NCI-H82 treated with DMSO at 0.1 percent for 48 hours (cell line): ENCODE measurements around the gene GDPD1.

Source experiments
- DNase-seq: peaks from one replicate; lab custom pipeline; 2025; ENCODE audit not compliant: unreplicated experiment; lab: John Stamatoyannopoulos, UW

The GDPD1 gene

DNA sequence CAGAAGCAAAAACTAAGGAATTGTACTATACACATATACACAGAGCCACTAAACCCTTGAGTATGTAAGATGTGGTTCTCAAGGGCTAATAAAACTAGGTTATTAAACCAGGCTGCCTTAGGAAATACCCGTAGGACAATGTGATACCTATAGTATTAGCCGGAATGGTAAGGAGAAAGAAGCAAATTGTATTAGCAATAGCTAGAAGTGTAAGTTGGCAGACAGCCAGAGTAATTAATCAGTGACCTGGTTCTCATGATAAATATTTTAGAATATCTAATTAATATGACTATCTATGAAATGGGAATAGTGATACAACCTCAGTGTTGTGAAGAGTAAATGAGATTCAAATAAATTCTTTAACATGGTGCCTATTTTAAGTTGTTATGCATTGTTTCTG is 18.6 kb downstream of the GDPD1 start:
- DNase-seq: no peak

DNA sequence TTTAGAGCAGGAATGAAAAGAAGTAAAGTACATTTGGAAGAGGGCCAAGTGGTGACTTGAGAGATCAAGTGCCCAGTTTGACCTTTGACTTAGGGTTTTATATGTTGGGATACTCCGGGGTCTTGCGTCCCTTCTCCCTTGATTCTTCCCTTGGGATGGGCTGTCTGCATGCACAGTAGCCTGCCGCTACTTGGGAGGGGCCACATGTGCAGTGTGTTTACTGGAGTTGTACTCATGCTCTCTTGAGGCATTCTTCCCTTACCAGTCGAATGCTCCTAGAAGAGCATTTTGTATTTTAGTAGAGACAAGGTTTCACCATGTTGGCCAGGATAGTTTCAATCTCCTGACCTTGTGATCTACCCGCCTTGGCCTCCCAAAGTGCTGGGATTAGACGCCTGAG is 23.8 kb downstream of the GDPD1 start:
- DNase-seq: no peak

DNA sequence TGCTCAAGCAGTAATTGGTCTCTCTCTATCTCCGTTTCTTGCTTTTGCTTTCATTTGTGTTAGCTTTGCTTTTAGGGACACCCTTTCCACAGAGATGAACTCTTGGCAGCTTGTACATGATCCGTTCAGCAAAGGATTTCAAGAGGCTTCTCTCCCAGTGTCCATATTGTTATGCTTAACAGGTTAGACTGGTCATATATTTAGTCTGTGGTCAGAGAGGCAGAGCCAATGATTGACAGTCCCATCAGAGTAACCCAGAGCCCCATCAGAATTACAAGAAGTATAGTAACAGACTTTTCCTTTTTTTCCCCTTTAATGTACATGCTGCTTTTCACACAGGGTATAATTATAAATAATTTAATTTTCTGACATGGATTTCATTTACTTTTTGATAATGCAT is 34.4 kb downstream of the GDPD1 start:
- no peak for DNase-seq

DNA sequence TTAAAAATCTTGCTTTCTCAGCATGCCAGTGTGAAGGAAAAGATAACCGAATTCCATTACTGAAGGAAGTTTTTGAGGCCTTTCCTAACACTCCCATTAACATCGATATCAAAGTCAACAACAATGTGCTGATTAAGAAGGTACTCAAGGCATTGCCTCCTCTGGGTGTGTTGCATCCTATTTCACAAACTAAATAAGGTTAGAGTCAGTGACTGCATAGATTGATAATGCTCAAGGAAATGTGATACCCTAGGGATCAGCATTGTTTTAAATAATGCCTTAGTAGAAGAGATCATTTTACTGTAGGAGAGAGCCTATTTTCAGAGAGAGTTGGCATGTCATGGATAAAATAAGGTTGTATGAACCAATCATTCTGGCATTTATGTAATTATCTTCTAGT is 36.8 kb downstream of the GDPD1 start:
- no peak for DNase-seq

DNA sequence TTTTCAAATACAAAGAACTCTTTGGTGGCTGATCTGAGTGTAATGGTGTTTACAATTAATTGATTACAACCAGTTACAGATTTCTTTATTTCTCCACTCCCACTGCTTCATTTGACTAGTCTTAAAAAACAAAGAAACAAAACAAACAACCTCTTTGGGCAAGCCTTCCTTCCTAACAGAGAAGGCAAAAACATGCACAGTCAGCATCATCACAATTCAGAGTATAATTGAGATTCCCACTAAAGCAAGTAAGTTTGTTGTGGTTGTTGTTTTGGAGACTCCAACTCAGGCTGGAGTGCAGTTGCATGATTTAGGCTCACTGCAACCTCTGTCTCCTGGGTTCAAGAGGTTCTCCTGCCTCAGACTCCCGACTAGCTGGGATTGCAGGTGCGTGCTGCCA is 40.4 kb downstream of the GDPD1 start:
- no peak for DNase-seq

DNA sequence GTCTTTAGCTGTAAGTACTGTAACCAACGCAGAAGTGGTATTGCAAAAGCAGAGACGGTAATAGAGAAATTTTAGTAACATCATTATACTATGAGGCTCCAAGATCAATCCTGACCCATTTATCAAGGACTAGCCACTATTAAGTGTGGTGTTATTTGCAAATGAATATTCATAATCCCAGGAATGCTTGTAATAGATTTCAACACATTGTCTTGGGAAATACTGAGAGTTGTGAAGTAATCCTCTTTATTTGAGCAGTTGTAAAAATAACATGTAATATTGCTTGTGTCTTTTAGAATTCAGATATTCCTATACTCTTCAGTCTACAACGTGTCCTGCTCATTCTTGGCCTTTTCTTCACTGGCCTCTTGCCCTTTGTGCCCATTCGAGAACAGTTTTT is 46.4 kb downstream of the GDPD1 start:
- DNase-seq: no peak

DNA sequence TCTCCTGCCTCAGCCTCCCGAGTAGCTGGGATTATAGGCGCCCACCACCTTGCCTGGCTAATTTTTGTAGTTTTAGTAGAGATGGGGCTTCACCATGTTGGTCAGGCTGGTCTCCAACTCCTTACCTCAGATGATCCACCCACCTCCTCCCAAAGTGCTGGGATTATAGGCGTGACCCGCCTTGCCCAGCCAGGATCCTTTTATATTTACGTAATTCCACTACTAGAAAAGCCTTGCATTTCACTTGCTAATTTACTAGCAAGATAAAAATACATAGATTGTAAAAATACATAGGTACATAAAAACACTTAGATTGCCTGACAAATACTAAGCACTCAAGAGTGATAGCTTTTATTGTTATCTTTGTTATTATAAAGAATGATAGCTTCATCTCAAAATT is 47.5 kb downstream of the GDPD1 start:
- DNase-seq: no peak

DNA sequence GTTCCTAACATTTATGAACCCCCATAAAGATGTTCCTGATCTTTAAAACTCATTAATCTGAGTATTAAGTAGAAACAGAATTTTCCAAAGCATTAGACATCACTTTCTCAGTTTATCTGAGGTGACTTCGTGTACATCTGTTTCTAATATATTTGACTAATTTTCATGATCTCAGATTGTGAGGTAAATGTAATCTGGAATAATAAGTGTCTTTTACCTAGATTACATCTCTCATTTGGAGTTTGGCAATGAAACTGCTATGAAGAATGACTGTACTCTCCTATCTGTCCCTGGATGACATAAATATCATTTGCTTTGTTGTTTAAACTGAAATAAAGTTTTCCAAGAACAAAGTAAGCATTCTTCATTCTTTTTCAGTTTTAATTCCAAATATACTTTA is 55.3 kb downstream of the GDPD1 start:
- no peak for DNase-seq

DNA sequence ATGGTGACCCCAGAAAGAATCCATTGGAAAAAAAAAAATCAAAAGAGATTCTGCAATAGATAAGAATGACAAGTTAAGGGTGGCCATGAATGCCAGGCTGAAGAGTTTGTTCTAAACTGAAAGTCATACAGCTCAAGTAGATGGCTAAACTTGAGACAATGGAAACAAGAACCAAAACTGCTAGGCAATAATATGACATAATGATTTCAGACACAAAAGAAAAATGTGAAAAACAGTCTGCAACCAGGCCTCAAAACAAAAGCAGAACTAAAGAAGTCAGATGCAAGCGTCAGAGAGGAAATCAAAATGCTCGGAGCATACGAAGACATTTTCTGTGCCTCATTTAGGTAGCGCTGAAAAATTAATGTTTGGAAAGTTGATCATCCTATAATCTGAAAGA is 56.7 kb downstream of the GDPD1 start:
- no peak for DNase-seq

DNA sequence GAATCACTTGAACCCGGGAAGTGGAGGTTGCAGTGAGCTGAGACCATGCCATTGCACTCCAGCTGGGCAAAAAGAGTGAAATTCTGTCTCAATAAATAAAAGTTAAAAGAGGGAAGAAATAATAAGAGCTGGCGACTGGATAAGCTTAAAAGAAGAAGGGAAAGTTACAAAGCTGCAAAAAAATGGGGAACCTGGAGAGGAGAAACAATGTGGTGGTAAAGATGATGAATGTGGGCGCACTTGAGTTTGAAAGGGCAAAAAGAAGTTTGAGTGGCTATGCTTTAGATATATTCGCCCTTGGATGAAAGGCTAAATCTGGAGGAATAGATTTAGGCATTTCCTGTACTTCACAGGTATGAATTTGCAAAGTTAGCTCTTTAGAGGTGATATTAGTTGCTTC is 58.1 kb downstream of the GDPD1 start:
- DNase-seq: no peak

DNA sequence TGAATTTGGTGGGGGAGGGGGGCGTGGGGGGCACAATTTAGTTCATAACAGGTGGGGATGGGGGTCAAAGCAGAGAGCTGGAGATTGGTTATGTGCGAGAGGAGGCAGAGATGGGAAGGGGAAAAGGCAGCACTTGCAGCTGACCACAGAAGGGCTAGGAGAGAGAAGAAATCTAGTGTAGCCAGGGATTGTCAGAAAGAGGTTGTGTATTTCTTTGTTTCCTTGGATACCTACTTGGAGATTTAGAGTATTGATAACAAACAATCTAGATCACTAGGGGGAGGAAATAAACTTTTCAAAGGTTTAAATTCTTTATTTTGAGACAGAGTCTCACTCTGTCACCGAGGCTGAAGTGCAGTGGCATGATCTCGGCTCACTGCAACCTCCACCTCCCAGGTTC is 64.0 kb downstream of the GDPD1 start:
- DNase-seq: no peak

DNA sequence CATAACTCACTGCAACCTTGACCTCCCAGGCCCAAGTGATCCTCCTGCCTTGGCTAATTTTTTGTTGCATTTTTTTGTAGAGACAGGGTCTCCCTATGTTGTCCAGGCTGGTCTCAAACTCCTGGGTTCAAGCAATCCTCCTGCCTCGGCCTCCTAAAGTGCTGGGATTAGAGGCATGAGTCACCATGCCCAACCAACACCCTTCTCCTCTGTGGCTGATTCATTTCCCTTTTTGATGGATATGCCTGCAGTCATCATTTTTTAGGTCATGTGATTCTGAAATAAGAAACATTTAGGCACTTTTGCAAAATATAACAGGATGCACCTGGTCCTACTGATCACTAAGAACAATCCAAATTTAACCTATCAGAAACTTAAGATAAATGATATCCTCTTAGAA is 67.1 kb downstream of the GDPD1 start:
- DNase-seq: no peak

DNA sequence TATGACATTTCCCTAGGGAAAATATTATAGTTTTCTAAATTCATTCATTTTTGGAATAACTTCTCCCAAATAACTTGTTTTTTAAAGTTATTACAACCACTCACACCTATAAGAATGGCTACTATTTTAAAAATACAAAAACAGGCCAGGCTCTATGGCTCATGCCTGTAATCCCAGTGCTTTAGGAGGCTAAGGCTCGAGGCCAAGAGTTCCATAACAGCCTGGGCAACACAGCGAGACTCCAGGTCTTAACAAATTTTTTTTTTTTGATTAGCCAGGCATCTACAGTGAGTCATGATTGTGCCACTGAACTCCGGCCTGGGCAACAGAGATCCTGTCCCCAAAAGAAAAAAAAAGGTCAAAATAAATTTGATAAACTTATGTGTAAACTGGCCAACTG is 67.6 kb downstream of the GDPD1 start:
- no peak for DNase-seq

DNA sequence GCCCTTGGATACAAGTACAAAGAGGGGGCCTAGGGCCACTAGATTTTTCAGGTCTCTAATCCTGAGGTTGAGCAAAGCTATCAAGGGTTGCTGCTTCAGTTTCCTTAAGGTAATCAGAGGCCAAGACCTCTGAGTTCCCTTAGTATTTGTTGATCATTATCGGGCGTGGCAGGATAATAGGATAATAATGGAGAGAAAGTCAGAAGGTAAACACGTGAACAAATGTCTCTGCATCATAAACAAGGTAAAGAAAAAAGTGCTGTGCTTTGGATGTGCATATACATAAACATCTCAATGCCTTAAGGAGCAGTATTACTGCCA is 69.6 kb downstream of the GDPD1 start:
- peak; percentile 41 for DNase-seq

DNA sequence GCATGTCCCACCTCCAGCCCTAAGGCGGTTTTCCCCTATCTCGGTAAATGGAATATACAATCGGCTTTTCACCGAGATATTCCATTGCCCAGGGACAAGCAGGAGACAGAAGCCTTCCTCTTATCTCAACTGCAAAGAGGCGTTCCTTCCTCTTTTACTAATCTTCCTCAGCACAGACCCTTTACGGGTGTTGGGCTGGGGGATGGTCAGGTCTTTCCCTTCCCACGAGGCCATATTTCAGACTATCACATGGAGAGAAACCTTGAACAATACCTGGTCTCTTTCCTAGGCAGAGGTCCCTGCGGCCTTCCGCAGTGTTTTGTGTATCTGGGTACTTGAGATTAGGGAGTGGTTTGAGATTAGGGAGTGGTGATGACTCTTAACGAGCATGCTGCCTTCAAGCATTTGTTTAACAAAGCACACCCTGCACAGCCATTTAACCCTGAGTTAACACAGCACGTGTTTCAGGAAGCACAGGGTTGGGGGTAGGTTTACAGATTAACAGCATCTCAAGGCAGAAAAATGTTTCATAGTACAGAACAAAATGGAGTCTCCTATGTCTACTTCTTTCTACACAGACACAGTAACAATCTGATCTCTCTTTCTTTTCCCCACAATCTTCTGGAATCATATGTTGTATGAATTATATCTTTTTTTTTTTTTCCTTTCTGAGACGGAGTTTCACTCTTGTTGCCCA is 70.1 kb downstream of the GDPD1 start:
- peak; percentile 45 for DNase-seq

DNA sequence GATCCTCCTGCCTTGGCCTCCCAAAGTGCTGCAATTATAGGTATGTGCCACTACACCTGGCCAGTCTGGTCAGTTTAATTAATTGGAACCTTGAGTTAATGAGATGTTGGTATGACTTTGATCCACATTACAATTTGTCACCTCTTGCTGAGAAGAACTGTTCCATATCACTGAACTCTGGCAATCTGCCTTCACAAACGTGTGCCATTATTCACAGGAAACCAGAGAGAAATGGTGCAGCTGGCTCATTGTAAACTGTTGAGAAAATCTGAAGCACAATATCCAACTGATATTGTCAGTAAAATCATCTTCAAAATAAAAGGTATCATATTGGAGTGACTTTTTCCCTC is 71.8 kb downstream of the GDPD1 start:
- no peak for DNase-seq

DNA sequence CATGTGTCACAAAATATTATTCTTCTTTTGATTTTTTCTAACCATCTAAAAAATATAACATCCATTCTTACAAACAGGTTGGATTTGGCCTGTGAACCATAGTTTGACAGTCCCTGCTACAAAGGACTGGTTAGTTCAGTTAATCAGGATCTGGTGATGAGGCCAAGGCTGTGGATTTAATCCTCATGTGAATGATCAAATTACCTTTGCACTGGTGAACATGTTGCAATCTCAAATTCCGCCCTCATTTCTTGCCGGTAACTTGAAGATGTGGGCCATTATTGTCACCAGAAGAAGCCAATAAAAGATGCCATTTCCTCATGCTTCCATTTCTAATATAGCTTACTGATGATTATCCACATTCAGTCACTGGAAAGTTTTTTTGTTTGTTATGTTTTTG is 75.9 kb downstream of the GDPD1 start:
- DNase-seq: no peak

DNA sequence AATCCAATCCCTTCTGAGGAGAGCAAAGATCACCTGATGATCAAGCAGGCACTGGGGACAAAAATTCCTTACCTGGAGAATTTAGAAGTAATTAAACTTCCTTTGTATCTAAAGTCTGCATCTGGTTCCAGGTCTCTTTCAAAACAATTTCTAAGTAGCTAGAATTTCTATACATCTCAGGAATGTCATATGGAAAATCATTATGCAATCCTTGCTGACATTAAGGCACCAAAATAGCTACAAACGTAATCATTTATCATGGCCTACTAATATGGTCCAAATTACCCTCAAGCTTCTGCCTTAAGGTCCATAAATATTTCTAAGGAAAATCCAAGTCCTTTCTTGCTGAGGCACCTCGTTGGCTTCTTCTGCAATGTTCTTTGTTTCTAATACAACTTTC is 78.2 kb downstream of the GDPD1 start:
- no peak for DNase-seq

DNA sequence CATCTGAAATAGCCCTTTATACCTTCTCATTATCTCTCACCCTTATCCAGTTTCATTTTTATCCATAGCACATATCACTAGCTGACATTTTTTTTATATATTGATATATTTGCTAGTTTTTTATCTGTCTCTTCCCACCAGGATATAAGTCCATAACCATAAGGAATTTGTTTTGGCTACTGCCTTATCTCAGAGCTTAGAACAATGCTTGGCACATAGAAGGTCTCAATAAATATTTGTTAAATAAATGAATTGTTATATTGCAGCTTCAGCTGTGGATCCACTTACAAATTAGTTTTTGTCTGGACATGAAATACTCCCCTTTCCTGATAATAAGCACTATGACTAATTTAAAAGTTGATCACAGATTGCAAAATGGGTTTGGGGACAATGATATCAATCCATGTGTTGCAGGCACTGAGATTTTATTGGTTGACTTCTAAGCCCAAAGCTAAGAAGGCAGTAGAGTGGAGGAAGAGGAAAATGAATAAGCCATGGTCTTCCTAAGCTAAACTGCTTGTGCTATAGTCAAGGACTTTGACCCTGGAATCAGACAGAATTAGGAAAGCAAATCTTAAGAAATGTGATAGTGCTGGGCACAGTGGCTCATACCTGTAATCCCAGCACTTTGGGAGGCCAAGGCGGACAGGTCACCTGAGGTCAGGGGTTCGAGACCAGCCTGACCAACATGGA is 79.2 kb downstream of the GDPD1 start:
- no peak for DNase-seq

DNA sequence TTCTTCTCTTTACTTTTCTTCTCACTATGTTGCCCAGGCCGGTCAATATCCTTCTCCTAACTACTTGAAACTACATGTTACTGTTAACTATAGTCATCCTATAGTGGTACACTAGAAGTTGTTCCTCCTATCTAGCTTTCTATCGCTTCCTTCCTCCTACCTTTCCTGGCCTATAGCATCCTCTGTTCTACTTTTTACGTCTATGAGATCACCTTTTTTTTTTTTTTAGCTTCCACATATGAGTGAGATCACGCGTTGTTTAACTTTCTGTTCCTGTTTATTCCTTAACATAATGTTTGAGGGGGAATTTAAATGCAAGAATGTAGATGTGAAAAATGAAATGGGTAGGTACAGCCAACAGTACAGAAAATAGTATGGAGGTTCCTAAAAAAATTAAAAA is 80.6 kb downstream of the GDPD1 start:
- no peak for DNase-seq

DNA sequence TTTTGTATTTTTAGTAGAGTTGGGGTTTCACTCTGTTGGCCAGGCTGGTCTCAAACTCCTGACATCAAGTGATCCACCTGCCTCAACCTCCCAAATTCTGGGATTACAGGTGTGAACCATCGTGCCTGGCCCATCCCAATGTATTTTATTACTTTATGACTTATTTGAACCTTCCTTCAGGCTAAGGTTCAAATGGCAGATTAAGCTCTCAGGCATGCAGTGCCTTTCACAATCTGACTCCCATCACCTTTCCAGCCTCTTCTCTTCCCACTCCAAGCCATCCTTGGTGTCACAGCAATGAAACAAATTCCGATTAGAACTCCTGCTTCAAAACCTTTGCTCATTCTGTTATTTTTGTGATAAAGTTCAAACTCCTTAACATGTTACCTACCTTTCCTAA is 84.5 kb downstream of the GDPD1 start:
- DNase-seq: no peak

DNA sequence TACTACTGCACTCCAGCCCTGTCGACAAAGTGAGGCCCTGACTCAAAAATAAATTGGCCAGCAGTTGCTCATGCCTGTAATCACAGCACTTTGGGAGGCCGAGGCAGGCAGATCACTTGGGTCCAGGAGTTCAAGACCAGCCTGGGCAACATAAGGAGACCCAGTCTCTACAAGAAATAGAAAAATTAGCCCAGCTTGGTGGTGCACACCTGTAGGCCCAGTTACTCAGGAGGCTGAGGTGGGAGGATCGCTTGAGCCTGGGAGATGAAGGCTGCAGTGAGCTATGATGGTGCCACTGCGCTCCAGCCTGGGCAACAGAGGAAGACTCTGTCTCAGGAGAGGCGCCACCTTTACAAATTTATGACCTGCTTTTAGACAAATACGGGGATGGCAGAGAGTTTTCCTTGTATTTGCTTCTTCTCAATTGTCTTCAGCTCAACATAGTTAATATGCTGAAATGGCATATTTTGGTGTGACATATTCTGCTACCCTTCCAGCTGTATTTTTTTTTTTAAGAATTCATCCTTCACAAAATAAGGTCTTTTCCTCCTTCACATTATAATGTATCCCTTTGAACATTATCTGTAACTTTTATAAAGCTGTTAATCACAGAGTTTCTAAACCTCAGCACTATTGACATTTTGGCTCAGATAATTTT is 90.1 kb downstream of the GDPD1 start:
- no peak for DNase-seq

DNA sequence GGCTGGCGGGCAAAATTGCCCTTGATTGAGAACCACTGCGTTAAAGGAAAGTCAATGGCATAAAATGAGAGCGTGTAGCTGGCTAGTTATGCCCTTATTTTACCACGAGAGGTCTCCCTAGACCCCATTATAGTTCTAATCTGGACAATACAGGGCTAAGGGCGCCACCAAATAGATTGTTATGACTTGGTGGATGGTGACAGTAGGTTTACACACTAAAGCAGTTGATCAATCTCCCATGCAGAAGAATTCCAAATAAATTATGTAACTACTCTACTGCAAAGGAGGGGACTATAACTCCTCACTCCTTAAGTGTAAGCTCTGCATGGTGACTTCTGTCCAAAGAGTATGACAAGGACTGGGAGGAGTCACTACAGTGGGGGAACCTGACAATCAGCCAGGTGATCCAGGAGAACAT is 90.7 kb downstream of the GDPD1 start:
- DNase-seq: peak; percentile 67
